H1 (cell line): Measurements from ENCODE around the gene SLC8A1. TPM values are rescaled to one million over a fixed set of nuclear protein-coding genes. Genes with fewer than 3 reads are reported as not detected.

Experiments
- E2F6 ChIP-seq: IDR thresholded peaks from 2 replicates; pipeline ENCODE4 v1.6.1; 2012; ENCODE audit warnings: inconsistent platforms
- EP300 ChIP-seq, 2 experiments: IDR thresholded peaks; 1 replicate in 1 of 2; 2 replicates in 1 of 2; pipeline ENCODE4 v1.6.1; 2011 to 2012; ENCODE audit warnings: low read depth in 2 of 2, low read length in 2 of 2, mild to moderate bottlenecking in 2 of 2, borderline replicate concordance in 1 of 2, inconsistent platforms in 1 of 2, moderate library complexity in 1 of 2
- HDAC6 ChIP-seq: IDR thresholded peaks from one replicate; pipeline ENCODE4 v1.7.1; 2012; ENCODE audit warnings: low read depth, mild to moderate bottlenecking, inconsistent platforms, low read length, moderate library complexity
- KDM4A ChIP-seq: IDR thresholded peaks from one replicate; pipeline ENCODE4 v1.7.1; 2012; ENCODE audit warnings: low read depth, mild to moderate bottlenecking, moderate library complexity, low read length, inconsistent platforms; ENCODE audit not compliant: severe bottlenecking
- KDM5A ChIP-seq: fragments of 200-600 bp; IDR thresholded peaks from 2 replicates; pipeline ENCODE4 v1.7.1; 2012; ENCODE audit warnings: mild to moderate bottlenecking, low read length, inconsistent platforms, mixed read lengths
- SRF ChIP-seq: IDR thresholded peaks from 2 replicates; pipeline ENCODE4 v1.6.1; 2011; ENCODE audit warnings: mild to moderate bottlenecking, low read depth, low read length, moderate library complexity
- polyA plus RNA-seq, 7 experiments: library from polyadenylated mRNA; depleted of rRNA in 3 of 7; stranded (reverse) in 5 of 7; unstranded in 2 of 7; fragments of >200 nt in 5 of 7; fragments of 200-250 nt in 2 of 7; gene quantifications; 1 replicate in 5 of 7; 2 replicates in 1 of 7; 4 replicates in 1 of 7; pipeline versions ENCODE4 v1.2.1 to v1.2.3, GENCODE V29; 2011 to 2013; ENCODE audit warnings: missing spikeins in 2 of 7, mixed read lengths in 2 of 7
- total RNA-seq: library from RNA; stranded (reverse); fragmentation: NEBNext Ultra II Directional; extraction: Animal tissue kit (Norgen Biotek cat#: 25700); gene quantifications from 2 replicates; pipeline ENCODE4 v1.2.1, GENCODE V29; 2021

SLC8A1 gene
- total and polyA plus RNA-seq, 2 of the 8 experiments (the other 6 are each of a cell fraction or from before 2014, with no cell fraction given) = 0.68 to 3.6 TPM

DNA sequence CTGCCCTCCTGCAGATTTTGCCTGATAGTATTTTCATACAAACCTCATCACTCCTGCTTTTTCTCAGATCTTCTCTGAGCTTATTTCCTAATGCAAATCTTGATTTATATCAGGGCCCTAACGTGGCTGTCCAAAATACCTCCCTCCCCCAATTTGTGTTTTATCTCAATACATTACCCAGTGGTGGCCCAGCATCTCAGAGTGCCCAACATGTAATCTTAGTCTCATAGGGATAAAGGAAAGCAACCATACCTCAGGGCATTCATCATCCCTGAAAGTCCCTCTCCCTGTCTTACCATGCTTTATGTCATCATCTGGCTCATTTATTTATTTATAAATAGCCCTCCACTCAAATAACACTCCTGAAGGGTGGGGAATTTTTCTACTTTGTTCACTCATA is 135.3 kb downstream of the SLC8A1 start (continued):
- TF ChIP-seq KDM4A (no peak), HDAC6 (no peak), SRF (no peak), EP300 (IDR thresholded peaks at IDR 0.05; ENCODE audit: borderline replicate concordance in 1 of 2, low read depth in 2 of 2, low read length in 2 of 2) (no peak), E2F6 (no peak), KDM5A (no peak)
- TF ChIP-seq, all 59 proteins: peak for 0
